ENCODE data around the gene TBL3.
"Not testable (repeated sequence)": the region's sequence is repeated elsewhere in the genome, so short reads cannot be mapped to it uniquely, and the experiment has no call there.

TBL3 gene

DNA sequence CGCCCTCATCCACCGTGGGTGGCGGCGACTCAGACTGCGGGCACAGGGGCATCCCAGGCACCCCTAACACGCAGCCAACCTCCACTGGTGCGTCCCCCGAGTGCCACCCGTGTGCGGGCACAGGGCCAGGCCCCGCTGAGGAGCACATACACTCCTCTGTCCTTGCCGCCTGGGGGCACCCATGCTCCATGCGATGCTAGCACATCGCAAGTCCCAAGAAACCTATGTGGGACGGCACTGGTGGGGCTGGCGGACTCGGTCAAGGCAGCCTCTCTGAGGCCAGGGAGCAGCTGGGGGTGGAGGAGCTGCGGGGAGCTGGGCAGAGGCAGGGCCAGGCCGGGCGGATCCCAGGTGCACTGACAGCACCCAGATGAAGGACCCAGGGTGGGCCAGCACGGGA, 33.8 kb downstream of the TBL3 start:
- H3K4me3 ChIP-seq (ENCODE audit: low read depth in 1 of 2, low read length in 2 of 2) = no peak overlapping the region
- no peaks in the 10 kb centered on the region for H3K9me3 ChIP-seq (ENCODE audit: control insufficient read depth in 1 of 2, low read length in 2 of 2)
- H3K27ac ChIP-seq (ENCODE audit: low read length) = no peak overlapping the region
- peaks cover 19 to 28% of the 10 kb centered on the region in 2 donors for H3K36me3 ChIP-seq (ENCODE audit: control insufficient read depth in 1 of 2, insufficient read depth in 2 of 2, low read length in 2 of 2)
- peaks cover 27 to 67% of the 10 kb centered on the region in 2 donors for H3K4me1 ChIP-seq (ENCODE audit: control insufficient read depth in 1 of 2, insufficient read depth in 2 of 2, low read length in 2 of 2)
- no peaks in the 10 kb centered on the region for H3K27me3 ChIP-seq (ENCODE audit: low read depth, low read length)

GRCh38 chr16:2006317-2006716, 34.5 kb downstream of the TBL3 start:
- H3K9me3 ChIP-seq (ENCODE audit: control insufficient read depth in 1 of 2, low read length in 2 of 2) = no peaks in the 10 kb centered on the region
- no peak overlapping the region for H3K27ac ChIP-seq (ENCODE audit: low read length)
- no peaks in the 10 kb centered on the region for H3K27me3 ChIP-seq (ENCODE audit: low read depth, low read length)
- H3K4me3 ChIP-seq (ENCODE audit: low read depth in 1 of 2, low read length in 2 of 2) = no peak overlapping the region
- peaks cover 14 to 22% of the 10 kb centered on the region in 2 donors for H3K36me3 ChIP-seq (ENCODE audit: control insufficient read depth in 1 of 2, insufficient read depth in 2 of 2, low read length in 2 of 2)
- peaks cover 27 to 68% of the 10 kb centered on the region in 2 donors for H3K4me1 ChIP-seq (ENCODE audit: control insufficient read depth in 1 of 2, insufficient read depth in 2 of 2, low read length in 2 of 2)

- Histone ChIP-seq H3K36me3 (ENCODE audit: control insufficient read depth in 1 of 2, insufficient read depth in 2 of 2, low read length in 2 of 2) (peaks cover 5 to 12% of the 10 kb centered on the region in 2 donors), H3K27ac (ENCODE audit: low read length) (peak overlapping the region; percentile 81), H3K4me1 (ENCODE audit: control insufficient read depth in 1 of 2, insufficient read depth in 2 of 2, low read length in 2 of 2) (peaks cover 27 to 68% of the 10 kb centered on the region in 2 donors), H3K4me3 (ENCODE audit: low read depth in 1 of 2, low read length in 2 of 2) (peak overlapping the region; percentile 19 to 87), H3K27me3 (ENCODE audit: low read depth, low read length) (no peaks in the 10 kb centered on the region), H3K9me3 (ENCODE audit: control insufficient read depth in 1 of 2, low read length in 2 of 2) (no peaks in the 10 kb centered on the region)
Measured at GRCh38 chr16:2007081-2007836, 35.4 kb downstream of the TBL3 start.

DNA sequence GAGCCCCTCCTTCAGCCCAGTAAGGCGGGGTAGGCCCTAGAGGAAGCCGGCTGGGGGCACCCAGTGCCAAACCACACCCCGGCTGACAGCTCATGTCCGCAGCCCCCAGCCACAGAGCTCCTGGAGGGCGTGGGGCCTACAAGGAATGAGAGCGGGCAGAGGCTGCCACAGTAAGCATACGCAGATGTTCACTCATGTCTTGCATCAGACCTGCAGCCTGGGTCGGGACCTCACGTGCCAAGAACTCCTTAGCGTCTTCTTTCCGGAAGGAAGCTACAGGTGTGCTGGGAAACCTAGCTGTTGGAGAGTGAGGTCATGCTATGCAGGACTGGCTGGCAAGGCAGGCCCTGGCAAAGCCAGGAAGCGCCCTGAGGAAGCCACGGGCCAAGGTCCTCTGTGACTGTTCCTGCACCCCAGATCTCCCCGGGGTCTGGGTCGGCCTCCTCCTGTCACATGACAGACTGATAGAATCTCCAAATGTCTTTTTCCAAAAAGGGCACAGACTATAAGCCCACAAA, 36.2 kb downstream of the TBL3 start:
- peaks cover 27 to 68% of the 10 kb centered on the region in 2 donors for H3K4me1 ChIP-seq (ENCODE audit: control insufficient read depth in 1 of 2, insufficient read depth in 2 of 2, low read length in 2 of 2)
- H3K27ac ChIP-seq (ENCODE audit: low read length) = peak overlapping the region; percentile 81
- H3K9me3 ChIP-seq (ENCODE audit: control insufficient read depth in 1 of 2, low read length in 2 of 2) = no peaks in the 10 kb centered on the region
- peak overlapping the region; percentile 80 to 87 for H3K4me3 ChIP-seq (ENCODE audit: low read depth in 1 of 2, low read length in 2 of 2)
- H3K27me3 ChIP-seq (ENCODE audit: low read depth, low read length) = no peaks in the 10 kb centered on the region
- peaks cover 0 to 4% of the 10 kb centered on the region in 2 donors for H3K36me3 ChIP-seq (ENCODE audit: control insufficient read depth in 1 of 2, insufficient read depth in 2 of 2, low read length in 2 of 2)

GRCh38 chr16:2008631-2009163, 36.8 kb downstream of the TBL3 start:
- peak overlapping the region; percentile 81 for H3K27ac ChIP-seq (ENCODE audit: low read length)
- H3K4me3 ChIP-seq (ENCODE audit: low read depth in 1 of 2, low read length in 2 of 2) = peak overlapping the region; percentile 80 to 87
- peaks cover 26 to 62% of the 10 kb centered on the region in 2 donors for H3K4me1 ChIP-seq (ENCODE audit: control insufficient read depth in 1 of 2, insufficient read depth in 2 of 2, low read length in 2 of 2)
- H3K36me3 ChIP-seq (ENCODE audit: control insufficient read depth in 1 of 2, insufficient read depth in 2 of 2, low read length in 2 of 2) = no peaks in the 10 kb centered on the region
- no peaks in the 10 kb centered on the region for H3K27me3 ChIP-seq (ENCODE audit: low read depth, low read length)
- H3K9me3 ChIP-seq (ENCODE audit: control insufficient read depth in 1 of 2, low read length in 2 of 2) = no peaks in the 10 kb centered on the region

DNA sequence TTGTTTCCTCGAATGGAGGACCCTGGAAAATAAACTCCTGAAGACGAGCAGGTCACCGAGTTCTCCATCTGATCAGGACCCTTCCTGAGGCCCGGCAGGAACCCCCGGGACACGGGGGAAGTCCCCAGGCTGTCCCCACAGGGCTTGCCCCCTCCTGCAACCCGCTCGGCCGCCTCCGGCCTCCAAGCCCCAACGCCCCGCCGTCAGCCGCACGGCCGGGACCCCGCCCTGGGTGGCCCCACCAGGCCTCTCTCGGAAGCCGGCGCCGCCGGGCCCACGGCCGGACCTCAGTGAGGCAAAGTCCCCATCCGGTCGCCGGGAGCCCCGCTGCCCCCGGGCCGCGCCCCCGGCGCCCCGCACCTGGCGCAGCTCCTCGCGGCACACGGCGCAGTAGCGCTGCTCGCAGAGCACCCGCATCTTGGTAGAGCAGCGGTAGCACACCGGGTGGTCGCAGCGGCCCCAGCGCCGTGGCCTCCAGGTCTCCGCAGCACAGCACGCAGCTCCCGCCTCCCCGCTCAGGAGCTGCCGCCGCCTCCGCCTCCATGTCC, 37.4 kb downstream of the TBL3 start:
- Histone ChIP-seq H3K27me3 (ENCODE audit: low read depth, low read length) (no peaks in the 10 kb centered on the region), H3K9me3 (ENCODE audit: control insufficient read depth in 1 of 2, low read length in 2 of 2) (no peaks in the 10 kb centered on the region), H3K4me1 (ENCODE audit: control insufficient read depth in 1 of 2, insufficient read depth in 2 of 2, low read length in 2 of 2) (peaks cover 24 to 57% of the 10 kb centered on the region in 2 donors), H3K4me3 (ENCODE audit: low read depth in 1 of 2, low read length in 2 of 2) (peak overlapping the region; percentile 80 to 87), H3K27ac (ENCODE audit: low read length) (peak overlapping the region; percentile 81), H3K36me3 (ENCODE audit: control insufficient read depth in 1 of 2, insufficient read depth in 2 of 2, low read length in 2 of 2) (no peaks in the 10 kb centered on the region)

- H3K27me3 ChIP-seq (ENCODE audit: low read depth, low read length) = no peaks in the 10 kb centered on the region
- no peaks in the 10 kb centered on the region for H3K36me3 ChIP-seq (ENCODE audit: control insufficient read depth in 1 of 2, insufficient read depth in 2 of 2, low read length in 2 of 2)
- H3K4me3 ChIP-seq (ENCODE audit: low read depth in 1 of 2, low read length in 2 of 2) = peak within 1 kb of the TSS; percentile 80 to 87
- H3K4me1 ChIP-seq (ENCODE audit: control insufficient read depth in 1 of 2, insufficient read depth in 2 of 2, low read length in 2 of 2) = peaks cover 21 to 49% of the 10 kb centered on the region in 2 donors
- H3K27ac ChIP-seq (ENCODE audit: low read length) = peak within 1 kb of the TSS; percentile 85
- H3K9me3 ChIP-seq (ENCODE audit: control insufficient read depth in 1 of 2, low read length in 2 of 2) = no peaks in the 10 kb centered on the region
Measured at GRCh38 chr16:2009791-2010510, 38.1 kb downstream of the TBL3 start, which contains the start of gene ZNF598. ZNF598 (minus strand) TSS chr16:2009821.

DNA sequence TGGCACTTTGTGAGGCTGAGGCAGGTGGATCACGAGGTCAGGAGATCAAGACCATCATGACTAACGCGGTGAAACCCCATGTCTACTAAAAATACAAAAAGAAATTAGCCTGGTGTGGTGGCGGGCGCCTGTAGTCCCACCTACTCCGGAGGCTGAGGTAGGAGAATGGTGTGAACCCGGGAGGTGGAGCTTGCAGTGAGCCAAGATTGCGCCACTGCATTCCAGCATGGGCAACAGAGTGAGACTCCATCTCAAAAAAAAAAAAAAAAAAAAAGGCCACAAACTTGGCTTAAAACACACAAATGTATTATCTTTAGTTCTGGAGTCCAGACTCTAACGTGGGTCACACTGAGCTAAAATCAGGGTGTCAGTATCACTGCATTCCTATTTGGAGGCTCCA, 39.9 kb downstream of the TBL3 start:
- H3K27ac ChIP-seq (ENCODE audit: low read length); H3K4me3 ChIP-seq (ENCODE audit: low read depth in 1 of 2, low read length in 2 of 2); H3K9me3 ChIP-seq (ENCODE audit: control insufficient read depth in 1 of 2, low read length in 2 of 2); H3K27me3 ChIP-seq (ENCODE audit: low read depth, low read length); H3K36me3 ChIP-seq (ENCODE audit: control insufficient read depth in 1 of 2, insufficient read depth in 2 of 2, low read length in 2 of 2): not testable (repeated sequence)
- peaks cover 21 to 32% of the 10 kb centered on the region in 2 donors for H3K4me1 ChIP-seq (ENCODE audit: control insufficient read depth in 1 of 2, insufficient read depth in 2 of 2, low read length in 2 of 2)

- Histone ChIP-seq H3K4me3 (ENCODE audit: low read depth in 1 of 2, low read length in 2 of 2) (no peak overlapping the region), H3K4me1 (ENCODE audit: control insufficient read depth in 1 of 2, insufficient read depth in 2 of 2, low read length in 2 of 2) (peaks cover 8 to 14% of the 10 kb centered on the region in 2 donors), H3K36me3 (ENCODE audit: control insufficient read depth in 1 of 2, insufficient read depth in 2 of 2, low read length in 2 of 2) (no peaks in the 10 kb centered on the region), H3K27me3 (ENCODE audit: low read depth, low read length) (no peaks in the 10 kb centered on the region), H3K9me3 (ENCODE audit: control insufficient read depth in 1 of 2, low read length in 2 of 2) (no peaks in the 10 kb centered on the region), H3K27ac (ENCODE audit: low read length) (no peak overlapping the region)
Measured at GRCh38 chr16:2013527-2013926, 41.7 kb downstream of the TBL3 start.

GRCh38 chr16:2015117-2015946, 43.5 kb downstream of the TBL3 start:
- H3K4me3 ChIP-seq (ENCODE audit: low read depth in 1 of 2, low read length in 2 of 2) = no peak overlapping the region
- peaks cover 5% of the 10 kb centered on the region for H3K27me3 ChIP-seq (ENCODE audit: low read depth, low read length)
- H3K4me1 ChIP-seq (ENCODE audit: control insufficient read depth in 1 of 2, insufficient read depth in 2 of 2, low read length in 2 of 2) = peaks cover 3 to 13% of the 10 kb centered on the region in 2 donors
- no peaks in the 10 kb centered on the region for H3K9me3 ChIP-seq (ENCODE audit: control insufficient read depth in 1 of 2, low read length in 2 of 2)
- H3K36me3 ChIP-seq (ENCODE audit: control insufficient read depth in 1 of 2, insufficient read depth in 2 of 2, low read length in 2 of 2) = no peaks in the 10 kb centered on the region
- no peak overlapping the region for H3K27ac ChIP-seq (ENCODE audit: low read length)
